GM21528 (cell line): ENCODE data around the gene MADD.

Experiments used
- ATAC-seq: cut with Tn5 transposase; IDR thresholded peaks from one replicate; pipeline ENCODE4 v1.9.1; 2021; ENCODE audit warnings: mild to moderate bottlenecking, moderate library complexity; ENCODE audit not compliant: unreplicated experiment, low FRiP score

Gene MADD

GRCh38 chr11:47249378-47249715 is 20.6 kb upstream of the MADD start:
- no peak for ATAC-seq

- ATAC-seq, result no peak
Observed at GRCh38 chr11:47251751-47252150, 18.2 kb upstream of the MADD start.

- no peak for ATAC-seq
Observed at GRCh38 chr11:47253660-47254059, 16.3 kb upstream of the MADD start.

GRCh38 chr11:47254386-47254785 is 15.5 kb upstream of the MADD start:
- no peak for ATAC-seq

GRCh38 chr11:47256374-47256773 is 13.6 kb upstream of the MADD start:
- ATAC-seq, result no peak

- no peak for ATAC-seq
Observed at GRCh38 chr11:47257177-47257516, 12.8 kb upstream of the MADD start.

- no peak for ATAC-seq
Observed at GRCh38 chr11:47257517-47258316, 12.2 kb upstream of the MADD start, which contains the start of gene NR1H3. NR1H3 (plus strand) TSS chr11:47257996; CDS start chr11:47259217, 1,221 bp downstream.

GRCh38 chr11:47258317-47258902 is 11.5 kb upstream of the MADD start:
- no peak for ATAC-seq

GRCh38 chr11:47259232-47259977 is 10.5 kb upstream of the MADD start:
- ATAC-seq, result no peak

- no peak for ATAC-seq
Observed at GRCh38 chr11:47260366-47260765, 9.6 kb upstream of the MADD start.

- no peak for ATAC-seq
Observed at GRCh38 chr11:47261291-47261800, 8.6 kb upstream of the MADD start.

- ATAC-seq, result no peak
Observed at GRCh38 chr11:47264119-47264518, 5.8 kb upstream of the MADD start.

GRCh38 chr11:47264521-47264920 is 5.4 kb upstream of the MADD start:
- no peak for ATAC-seq

- ATAC-seq, result no peak
Observed at GRCh38 chr11:47267876-47268275, 2.1 kb upstream of the MADD start.

GRCh38 chr11:47268448-47269001 is 1.4 kb upstream of the MADD start:
- ATAC-seq, result no peak

- ATAC-seq, result peak; percentile 52
Observed at GRCh38 chr11:47269002-47269828, 718 bp upstream of the MADD start.

- no peak for ATAC-seq
Observed at GRCh38 chr11:47270331-47271271, 668 bp downstream of the MADD start.

- no peak for ATAC-seq
Observed at GRCh38 chr11:47271328-47271727, 1.4 kb downstream of the MADD start.

- peak; percentile 27 for ATAC-seq
Observed at GRCh38 chr11:47271961-47272661, 2.2 kb downstream of the MADD start.
